ENCODE measurements around the gene DNAH8.

DNAH8 gene

GRCh38 chr6:38797391-38797790 lies 82.3 kb downstream of the DNAH8 start:
- no peak for DNase-seq

GRCh38 chr6:38799529-38800184 lies 84.5 kb downstream of the DNAH8 start:
- DNase-seq: peak; percentile 28

- DNase-seq: no peak
These were observed 86.2 kb downstream of the DNAH8 start for GRCh38 chr6:38801305-38801704.

- DNase-seq: no peak
These were observed 87.4 kb downstream of the DNAH8 start for GRCh38 chr6:38802497-38802896.

- DNase-seq: no peak
These were observed 88.0 kb downstream of the DNAH8 start for GRCh38 chr6:38803129-38803528.

- DNase-seq: no peak
These were observed 89.2 kb downstream of the DNAH8 start for GRCh38 chr6:38804358-38804757.

GRCh38 chr6:38805127-38805655 lies 90.1 kb downstream of the DNAH8 start:
- no peak for DNase-seq

- DNase-seq: no peak
These were observed 90.6 kb downstream of the DNAH8 start for GRCh38 chr6:38805692-38806091.

- DNase-seq: no peak
These were observed 91.2 kb downstream of the DNAH8 start for GRCh38 chr6:38806271-38806670.

- DNase-seq: no peak
These were observed 91.7 kb downstream of the DNAH8 start for GRCh38 chr6:38806833-38807232.

GRCh38 chr6:38808039-38808438 lies 92.9 kb downstream of the DNAH8 start:
- no peak for DNase-seq

- no peak for DNase-seq
These were observed 98.1 kb downstream of the DNAH8 start for GRCh38 chr6:38813041-38813823.

- no peak for DNase-seq
These were observed 99.7 kb downstream of the DNAH8 start for GRCh38 chr6:38814761-38815160.

GRCh38 chr6:38815250-38815649 lies 100.1 kb downstream of the DNAH8 start:
- DNase-seq: no peak

- DNase-seq: no peak
These were observed 103.6 kb downstream of the DNAH8 start for GRCh38 chr6:38818691-38819090.

- DNase-seq: no peak
These were observed 107.9 kb downstream of the DNAH8 start for GRCh38 chr6:38822963-38823362.

GRCh38 chr6:38824243-38824894 lies 109.3 kb downstream of the DNAH8 start:
- DNase-seq: no peak

GRCh38 chr6:38827024-38827423 lies 111.9 kb downstream of the DNAH8 start:
- DNase-seq: no peak

- DNase-seq: no peak
These were observed 116.8 kb downstream of the DNAH8 start for GRCh38 chr6:38831865-38832264.

- no peak for DNase-seq
These were observed 118.2 kb downstream of the DNAH8 start for GRCh38 chr6:38833320-38833719.

- DNase-seq: no peak
These were observed 121.5 kb downstream of the DNAH8 start for GRCh38 chr6:38836585-38836984.

GRCh38 chr6:38837101-38837500 lies 122.0 kb downstream of the DNAH8 start:
- no peak for DNase-seq

- no peak for DNase-seq
These were observed 128.7 kb downstream of the DNAH8 start for GRCh38 chr6:38843798-38844197.

GRCh38 chr6:38845931-38846330 lies 130.8 kb downstream of the DNAH8 start:
- DNase-seq: no peak
